IPS-11a (cell line): ENCODE measurements around the gene ACCSL.
A peak's percentile ranks its signal among the peaks of the same experiment; 100 is the strongest.

ENCODE experiments used
- H3K4me3 ChIP-seq: one replicate; pipeline ENCODE4 v1.5.1; 2013; ENCODE audit warnings: low read depth, low read length, control low read depth

ACCSL gene

DNA sequence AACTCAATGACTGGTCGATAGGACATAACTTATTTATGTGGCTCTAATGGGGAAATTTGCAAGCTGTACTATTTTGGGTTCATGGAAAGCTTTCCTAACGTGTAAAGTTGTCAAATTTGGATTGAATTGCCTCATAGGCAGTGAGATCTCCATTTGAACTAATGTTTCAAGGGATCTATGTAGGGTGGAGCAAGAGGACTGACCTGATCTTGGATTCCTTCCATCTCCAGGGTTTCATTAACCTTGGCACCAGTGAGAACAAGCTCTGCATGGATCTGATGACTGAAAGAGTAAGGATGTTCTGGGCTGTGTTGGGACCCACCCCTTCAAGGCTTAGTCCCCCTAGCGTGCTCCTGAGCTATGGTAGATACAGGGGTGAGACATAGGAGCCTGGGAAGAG, 2.1 kb downstream of the ACCSL start:
- H3K4me3 ChIP-seq = no peak overlapping the region

DNA sequence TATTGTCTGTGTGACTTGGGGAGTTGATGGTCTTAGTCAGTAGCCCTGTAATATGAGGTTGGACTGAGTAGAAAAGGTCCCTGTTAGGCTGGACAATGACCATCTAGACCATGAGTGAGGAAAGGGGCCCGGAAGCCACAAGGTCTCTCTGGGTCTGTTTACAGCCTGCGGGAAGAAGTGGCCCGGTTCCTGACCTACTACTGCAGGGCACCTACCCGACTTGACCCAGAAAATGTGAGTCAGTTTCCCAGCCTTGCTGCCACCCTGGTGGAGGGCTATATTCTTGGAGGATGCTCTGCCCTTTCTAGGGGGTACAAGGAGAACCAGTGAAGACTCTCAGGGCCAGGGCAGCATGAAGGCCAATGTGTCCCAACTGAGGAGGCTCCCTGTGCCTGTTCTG, 3.4 kb downstream of the ACCSL start:
- no peak overlapping the region for H3K4me3 ChIP-seq

DNA sequence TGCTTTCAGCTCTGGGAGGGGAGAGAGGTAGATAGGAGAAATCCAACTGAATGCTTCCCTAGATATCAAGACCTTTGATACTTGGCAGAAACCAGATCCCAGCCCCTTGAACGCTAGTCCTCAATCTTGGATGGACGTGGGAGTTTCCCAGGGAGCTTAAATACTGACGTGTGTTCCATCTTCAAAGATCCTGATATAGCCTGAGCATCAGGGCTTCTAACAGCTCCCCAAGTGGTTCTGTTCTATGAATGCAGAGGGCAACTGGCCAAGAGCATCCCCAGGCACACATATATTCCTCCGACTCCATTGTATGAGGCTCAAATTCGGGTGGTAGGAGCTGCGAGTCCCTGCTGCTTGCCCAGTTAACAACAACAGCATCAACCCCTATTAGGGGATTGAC, 9.6 kb downstream of the ACCSL start:
- H3K4me3 ChIP-seq = no peak overlapping the region

DNA sequence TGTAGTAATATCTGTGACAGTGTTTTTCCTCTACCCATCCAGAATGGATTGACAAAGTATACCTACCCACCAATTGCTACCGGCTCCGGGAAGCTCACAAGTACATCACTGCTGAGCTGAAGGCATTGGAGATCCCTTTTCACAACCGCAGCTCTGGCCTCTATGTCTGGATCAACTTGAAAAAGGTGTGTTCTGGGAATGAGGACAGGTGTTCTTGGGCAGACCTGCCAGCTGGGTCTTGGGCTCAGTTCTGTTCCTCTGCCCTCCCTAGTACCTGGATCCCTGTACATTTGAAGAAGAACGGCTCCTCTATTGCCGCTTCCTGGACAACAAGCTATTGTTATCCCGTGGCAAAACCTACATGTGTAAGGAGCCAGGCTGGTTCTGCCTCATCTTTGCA, 10.5 kb downstream of the ACCSL start:
- H3K4me3 ChIP-seq = no peak overlapping the region

DNA sequence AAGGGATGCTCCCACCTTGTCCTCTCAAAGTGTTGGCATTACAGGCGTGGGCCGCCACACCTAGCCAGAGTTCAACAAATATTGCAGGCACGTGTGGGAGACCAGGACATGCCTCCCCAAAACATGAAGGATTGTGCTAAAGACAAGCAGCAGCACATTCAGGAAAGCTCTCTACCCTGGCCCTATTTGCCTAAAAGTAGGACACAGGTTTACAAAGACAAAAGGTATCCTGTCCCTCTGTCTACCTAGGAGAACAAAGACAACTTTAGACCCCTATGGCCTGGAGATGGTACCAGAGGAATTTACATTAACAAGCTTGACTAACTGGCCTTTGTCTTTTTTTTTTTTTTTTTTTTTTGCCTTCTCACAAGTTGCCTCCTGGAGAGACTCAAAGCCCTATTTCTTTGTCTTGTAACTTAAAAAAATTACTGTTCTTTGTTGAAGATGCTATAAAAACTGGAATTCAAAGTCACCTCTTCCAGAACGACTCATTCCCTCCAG, 17.4 kb downstream of the ACCSL start:
- no peak overlapping the region for H3K4me3 ChIP-seq

DNA sequence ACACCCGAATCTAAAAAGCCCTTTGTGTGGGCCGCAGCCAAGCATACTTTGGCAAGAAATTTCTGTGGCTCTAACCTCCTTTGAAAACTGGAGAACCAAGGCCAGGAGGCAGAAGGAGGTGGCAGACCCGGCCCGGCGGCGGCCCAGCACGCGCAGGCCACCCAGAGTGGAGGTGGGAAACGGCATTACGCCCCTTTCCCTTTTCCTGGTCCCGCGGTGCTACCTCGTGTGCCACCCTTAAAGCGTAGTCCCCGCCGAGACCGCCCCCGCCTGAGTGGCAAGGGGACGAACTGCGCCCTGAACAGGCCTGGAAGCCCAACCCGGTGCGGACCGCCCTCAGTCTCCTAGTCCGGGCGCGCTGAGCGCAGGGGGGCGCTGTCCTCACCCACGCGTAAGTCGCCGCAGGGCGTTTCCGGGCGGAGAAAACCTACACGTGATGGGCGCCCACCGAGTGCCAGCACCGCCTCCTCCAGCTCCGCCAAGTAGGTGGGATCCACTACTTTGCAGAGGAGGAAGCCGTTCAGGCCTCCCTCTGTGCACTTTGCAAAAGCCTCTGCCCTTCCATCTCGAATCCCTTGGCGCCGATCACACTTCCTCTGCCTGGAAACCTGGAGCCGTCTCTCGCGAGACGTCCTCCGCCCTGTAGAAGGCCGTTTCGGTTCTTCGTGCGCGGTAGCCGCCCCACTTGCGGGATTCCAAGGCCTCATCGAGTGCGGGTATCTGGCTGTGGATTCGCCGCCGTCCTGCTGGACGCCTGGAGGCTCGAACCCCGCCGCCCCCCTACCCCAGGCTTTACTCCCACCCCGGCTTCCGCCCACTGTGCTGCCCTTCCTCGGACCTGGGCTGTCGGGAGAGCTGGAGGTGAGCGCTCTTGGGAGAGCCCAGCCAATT, 18.3 kb downstream of the ACCSL start, which contains the start of gene ACCS:
TSS of gene ACCS (plus strand) at position 430 of the 891 bp plus-strand sequence. CDS start 1,358 bp downstream, outside the sequence.
- H3K4me3 ChIP-seq = peak within 1 kb of the TSS; percentile 69

DNA sequence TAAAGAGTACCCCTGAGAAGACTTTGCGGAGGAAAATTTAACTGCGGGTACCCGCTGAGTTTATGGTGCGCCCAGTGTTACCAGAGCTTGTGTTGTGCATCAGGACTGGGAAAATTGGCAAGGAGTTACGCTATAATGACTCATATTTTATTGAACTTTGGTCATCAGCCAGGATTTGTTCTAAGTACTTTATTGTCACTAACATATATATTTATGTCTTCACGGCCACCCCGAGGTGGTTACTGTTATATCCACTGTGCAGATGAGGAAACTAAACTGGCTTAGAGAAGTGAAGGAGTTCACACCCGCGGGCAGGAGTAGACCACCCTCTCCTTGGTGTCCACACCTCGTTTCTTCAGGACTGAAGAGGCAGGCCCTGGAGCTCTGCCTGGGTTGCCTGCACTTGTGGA, 19.0 kb downstream of the ACCSL start:
- peak overlapping the region; percentile 69 for H3K4me3 ChIP-seq

DNA sequence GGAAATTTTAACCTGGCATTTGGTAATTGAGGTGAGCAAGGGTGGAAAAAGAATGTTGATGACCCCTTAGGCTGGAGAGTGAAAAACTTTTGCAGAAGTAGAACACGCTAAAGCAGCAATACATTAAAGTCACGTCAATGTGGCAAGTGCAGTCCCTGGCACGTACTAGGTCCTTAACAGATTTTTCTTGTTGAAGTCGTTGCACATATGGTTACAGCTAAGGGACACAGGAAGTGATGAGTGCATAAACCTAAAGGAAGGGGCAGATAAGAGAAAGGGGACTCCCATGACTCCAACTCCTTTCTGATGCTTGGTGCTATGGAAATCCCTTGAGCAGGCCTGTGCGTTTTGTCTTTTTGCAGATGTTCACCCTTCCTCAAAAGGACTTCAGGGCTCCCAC, 19.5 kb downstream of the ACCSL start:
- H3K4me3 ChIP-seq = no peak overlapping the region

DNA sequence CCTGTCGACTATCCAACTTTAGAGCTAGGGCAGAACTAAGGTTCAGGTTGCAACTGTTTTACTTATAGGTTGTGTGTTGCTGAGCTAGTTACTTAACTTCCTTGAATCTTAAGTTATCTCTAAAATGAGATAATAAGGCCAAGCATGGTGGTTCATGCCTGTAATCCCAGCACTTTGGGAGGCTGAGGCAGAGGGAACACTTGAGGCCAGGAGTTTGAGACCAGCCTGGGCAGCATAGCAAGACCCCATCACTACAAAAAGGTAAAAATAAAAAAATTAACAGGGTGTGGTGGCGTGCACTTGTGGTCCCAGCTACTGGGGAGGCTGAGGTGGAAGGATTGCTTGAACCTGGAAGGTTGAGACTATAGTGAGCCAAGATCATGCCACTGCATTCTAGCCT, 20.4 kb downstream of the ACCSL start:
- no peak overlapping the region for H3K4me3 ChIP-seq

DNA sequence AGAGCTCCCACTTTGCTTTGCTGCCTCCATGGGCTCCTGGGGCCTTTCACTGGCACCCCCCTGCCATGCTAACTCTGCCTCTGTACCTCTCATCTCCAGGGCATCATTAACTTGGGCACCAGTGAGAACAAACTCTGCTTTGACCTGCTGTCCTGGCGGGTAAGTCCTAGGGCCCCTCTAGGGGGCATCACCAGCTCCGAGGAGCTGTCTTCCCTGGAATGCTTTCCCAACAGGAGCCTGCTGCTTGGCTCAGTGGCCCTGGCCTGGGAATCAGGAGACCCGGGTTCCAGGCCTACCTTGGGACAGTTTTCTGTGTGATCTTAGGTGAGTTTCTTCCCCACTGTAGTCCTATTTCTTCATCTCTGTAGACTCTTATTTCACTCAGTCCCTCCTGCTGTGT, 23.4 kb downstream of the ACCSL start:
- H3K4me3 ChIP-seq = no peak overlapping the region

DNA sequence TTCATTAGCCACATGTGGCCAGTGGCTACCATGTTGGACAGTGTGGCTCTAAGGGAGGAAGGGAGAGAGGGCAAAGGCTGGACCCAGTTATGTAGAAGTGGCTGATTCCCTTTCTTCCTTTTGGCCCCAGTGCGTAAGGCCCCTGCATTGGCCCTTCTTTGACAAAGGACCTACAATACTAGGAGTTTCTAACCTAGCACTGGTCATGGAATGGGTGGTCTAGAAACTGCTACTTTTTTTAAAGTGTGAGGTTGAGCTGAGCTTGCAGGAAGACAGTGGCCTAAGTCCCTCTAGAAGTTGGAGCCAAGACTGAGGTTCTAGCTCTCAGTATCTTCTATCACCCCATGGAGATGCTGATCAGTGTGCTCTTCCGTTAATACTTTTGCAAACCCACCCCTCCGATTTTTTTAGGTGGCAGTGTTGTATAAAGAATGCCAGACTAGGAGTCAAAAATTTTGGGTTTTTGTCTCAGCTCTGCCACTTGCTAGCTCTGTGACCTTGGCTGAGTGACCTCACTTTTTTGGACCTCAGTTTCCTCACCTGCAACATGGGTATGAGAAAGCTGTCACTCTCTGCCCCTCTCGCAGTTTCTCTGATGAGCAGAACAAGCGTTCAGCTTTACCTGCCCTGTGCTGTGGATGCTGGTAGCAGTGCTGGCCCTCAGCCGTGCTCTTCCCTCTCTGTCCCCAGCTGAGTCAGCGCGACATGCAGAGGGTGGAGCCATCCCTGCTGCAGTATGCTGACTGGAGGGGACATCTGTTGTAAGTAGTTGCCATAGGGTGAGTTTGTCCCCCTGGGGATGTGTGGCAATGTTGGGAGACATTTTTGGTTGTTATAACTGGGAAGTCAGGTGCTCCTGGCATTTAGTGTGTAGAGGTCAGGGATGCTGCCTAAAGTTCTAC, 25.2 kb downstream of the ACCSL start:
- H3K4me3 ChIP-seq = no peak overlapping the region

DNA sequence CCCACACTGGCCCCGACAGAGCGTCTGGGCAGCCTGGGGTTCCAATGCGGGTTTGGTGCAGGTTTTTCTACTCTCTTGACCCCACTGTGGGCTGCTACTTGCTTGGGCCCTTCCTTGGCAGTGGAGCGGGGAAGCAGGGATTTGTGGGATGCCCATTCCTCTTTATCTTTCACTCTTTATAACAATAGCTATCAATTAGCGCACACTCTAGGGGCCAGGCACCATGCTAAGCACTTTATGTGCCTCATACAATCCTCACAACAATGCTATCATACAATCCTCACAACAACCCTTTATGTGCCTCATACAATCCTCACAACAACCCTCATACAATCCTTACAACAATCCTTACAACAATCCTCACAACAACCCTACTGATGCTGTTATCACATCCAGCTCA, 31.0 kb downstream of the ACCSL start:
- no peak overlapping the region for H3K4me3 ChIP-seq

DNA sequence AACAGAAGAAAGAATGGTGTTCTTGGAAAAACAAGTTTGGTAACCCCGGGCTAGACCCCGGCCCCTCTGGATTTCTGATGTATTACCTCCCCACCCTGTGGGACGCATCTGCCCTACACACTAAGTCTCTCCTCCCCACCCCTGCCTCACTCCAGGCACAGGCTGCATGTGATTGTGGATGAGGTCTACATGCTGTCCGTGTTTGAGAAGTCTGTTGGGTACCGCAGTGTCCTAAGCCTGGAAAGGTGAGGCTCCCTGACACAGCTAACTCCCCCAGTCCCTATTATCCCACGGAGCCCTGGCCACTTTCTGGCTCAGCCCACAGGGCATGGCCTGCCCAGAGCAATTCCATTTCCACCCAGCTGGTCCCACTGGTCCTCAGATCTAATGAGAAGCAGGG, 31.6 kb downstream of the ACCSL start:
- H3K4me3 ChIP-seq = no peak overlapping the region

DNA sequence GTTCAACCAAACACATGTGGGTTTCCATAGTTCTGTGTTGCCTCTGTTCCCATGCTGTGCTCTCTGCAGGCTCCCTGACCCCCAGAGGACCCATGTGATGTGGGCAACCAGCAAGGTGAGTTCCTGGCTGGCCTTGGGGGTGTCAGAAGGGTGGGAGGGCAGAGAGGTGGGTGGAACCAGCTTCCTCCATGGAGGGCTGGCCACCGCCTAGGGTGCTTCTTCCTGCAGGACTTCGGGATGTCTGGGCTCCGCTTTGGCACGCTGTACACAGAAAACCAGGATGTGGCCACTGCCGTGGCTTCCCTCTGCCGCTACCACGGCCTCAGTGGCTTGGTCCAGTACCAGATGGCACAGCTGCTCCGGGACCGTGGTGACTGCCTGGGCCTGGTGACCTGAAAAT, 33.2 kb downstream of the ACCSL start:
- no peak overlapping the region for H3K4me3 ChIP-seq

DNA sequence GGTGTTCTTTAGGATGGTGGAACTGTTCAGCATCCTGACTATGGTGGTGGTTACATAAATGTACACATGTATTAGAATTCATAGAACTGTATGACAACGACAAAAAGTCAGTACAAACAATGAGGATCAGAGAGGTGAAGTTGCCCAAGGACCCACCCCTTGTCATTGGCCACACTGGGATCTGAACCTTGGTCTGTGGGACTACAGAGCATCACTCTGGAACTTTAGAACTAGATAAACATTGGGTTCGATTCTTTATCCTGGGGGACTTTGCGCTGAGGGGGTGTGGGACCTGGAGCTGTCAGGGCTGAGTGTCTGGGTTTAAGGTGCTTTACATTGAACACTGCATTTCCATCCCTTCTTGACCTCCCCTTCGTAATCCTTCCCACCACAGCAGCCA, 34.9 kb downstream of the ACCSL start:
- no peak overlapping the region for H3K4me3 ChIP-seq

DNA sequence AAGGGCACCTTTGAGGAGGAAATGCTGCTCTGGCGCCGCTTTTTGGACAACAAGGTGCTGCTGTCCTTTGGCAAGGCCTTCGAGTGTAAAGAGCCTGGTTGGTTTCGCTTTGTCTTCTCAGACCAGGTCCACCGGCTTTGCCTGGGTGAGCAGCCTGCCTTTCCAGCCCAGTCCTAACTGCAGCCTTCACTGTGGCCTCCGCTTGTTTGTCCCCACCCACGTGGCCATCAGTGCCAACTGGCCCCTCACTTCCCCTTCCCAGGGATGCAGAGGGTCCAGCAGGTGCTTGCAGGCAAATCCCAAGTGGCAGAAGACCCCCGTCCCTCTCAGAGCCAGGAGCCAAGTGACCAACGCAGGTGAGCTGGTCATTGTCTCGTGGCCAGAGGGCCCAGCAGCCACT, 35.7 kb downstream of the ACCSL start:
- H3K4me3 ChIP-seq = no peak overlapping the region

DNA sequence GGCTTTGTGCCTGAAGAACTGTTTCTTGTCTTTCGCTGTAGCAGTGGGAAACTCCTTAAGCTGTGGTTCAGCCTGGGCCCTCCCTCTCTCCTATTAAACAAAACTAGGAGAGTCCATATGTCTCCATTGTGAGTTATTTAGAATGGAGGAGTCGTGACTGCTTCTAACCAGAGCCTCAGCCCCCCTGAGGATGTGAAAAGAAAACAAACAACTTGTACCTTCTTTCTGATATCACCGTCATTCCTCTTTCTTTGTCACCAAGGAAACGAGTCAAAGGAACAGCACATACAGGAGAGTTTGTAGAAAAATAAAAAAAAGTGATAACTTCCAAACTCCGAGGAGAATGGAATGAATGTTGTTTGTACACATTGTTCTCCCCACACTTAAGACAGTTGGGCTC, 36.1 kb downstream of the ACCSL start:
- no peak overlapping the region for H3K4me3 ChIP-seq

DNA sequence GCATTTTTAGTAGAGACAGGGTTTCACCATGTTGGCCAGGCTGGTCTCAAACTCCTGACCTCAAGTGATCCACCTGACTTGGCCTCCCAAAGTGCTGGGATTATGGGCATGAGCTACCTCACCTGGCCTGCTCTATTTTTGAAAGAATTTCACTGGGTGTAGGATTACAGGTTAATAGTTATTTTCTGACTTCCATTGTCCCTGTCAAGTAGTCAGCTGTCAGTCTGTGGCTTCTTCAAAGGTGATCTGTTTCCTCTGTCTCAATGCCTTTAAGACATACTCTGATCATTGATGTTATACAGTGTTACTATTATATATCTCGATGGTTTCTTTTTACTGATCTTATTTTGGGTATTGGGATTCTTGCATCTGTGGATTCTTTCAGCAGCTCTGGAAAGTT, 37.5 kb downstream of the ACCSL start:
- H3K4me3 ChIP-seq = no peak overlapping the region

DNA sequence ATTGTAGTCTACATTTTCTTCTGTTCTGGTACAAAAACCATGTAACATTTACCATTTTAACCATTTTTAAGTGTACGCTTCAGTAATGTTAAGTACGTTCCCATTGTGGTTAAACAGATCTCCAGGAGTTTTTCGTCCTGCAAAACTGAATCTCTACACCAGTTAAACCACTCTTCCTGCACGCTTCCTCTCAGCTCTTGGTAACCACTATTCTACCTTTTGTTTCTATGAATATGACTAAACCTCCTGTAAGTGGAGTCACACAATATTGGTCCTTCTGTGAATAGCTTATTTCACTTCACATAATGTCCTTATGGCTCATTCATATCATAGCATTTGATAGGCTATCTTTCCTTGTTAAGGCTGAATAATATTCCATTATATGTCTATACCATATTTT, 40.6 kb downstream of the ACCSL start:
- H3K4me3 ChIP-seq = no peak overlapping the region

DNA sequence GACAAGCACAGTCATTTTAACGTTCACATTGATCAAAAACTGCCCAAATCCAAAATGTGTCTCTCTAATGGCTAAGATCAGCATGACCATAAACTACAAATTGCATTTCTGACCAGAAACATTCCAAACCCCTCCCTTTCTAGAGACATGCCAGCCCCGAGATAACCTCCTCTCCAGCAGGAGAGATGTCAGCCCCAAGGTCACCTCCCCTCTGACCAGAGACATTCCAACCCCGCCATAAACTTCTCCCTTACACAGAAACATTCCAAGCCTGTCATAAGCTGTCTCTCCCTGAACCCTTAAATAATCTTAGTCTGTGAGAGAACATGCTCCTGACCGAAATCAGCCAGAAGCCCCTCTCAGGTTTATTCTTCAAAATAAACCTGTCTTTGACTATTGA, 41.1 kb downstream of the ACCSL start:
- H3K4me3 ChIP-seq = no peak overlapping the region

DNA sequence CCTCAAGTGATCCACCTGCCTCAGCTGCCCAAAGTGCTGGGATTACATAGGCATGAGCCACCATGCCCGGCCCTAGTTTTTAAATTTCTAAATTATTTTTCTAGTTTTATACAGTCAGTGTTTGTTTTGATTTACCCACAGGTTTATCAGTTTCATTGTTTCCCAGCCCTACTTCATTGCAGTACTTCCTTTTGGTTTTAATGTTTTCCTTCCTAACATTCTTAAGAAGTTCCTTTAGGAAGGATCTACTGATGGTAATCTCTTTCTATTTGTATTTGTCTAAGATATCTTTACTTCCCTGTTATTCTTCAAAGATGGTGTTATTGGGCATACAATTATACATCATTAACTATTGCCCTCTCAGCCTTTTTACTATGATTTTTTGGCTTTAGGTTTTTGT, 42.8 kb downstream of the ACCSL start:
- no peak overlapping the region for H3K4me3 ChIP-seq
